HG03565 (cell line): ENCODE results near the gene TSSC4.

Source experiments
- ATAC-seq: cut with Tn5 transposase; IDR thresholded peaks from one replicate; pipeline ENCODE4 v1.9.1; 2021; ENCODE audit warnings: mild to moderate bottlenecking, moderate library complexity; ENCODE audit not compliant: unreplicated experiment

Gene TSSC4

GRCh38 chr11:2385156-2386151 lies 15.1 kb upstream of the TSSC4 start:
- ATAC-seq = no peak

DNA sequence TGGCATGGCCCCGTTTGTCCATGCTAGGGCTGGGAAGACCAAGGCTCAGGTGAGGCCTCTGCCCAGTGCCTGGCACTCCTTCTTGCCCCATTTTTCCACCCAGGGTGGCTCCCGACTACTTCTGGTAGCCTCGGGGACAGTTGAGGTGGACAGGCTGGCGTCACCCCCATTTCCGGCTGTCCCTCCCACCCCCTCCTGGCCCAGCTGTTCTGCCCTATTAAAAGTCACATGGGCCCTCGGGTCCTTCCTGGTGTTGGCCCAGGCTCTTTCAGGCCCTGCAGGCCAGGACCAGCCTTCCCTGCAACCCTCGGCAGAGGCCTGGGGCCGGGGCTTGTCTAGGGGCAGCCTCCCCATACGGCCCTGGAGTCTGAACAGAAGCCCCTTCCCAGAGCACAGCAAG lies 14.0 kb upstream of the TSSC4 start:
- ATAC-seq = no peak

DNA sequence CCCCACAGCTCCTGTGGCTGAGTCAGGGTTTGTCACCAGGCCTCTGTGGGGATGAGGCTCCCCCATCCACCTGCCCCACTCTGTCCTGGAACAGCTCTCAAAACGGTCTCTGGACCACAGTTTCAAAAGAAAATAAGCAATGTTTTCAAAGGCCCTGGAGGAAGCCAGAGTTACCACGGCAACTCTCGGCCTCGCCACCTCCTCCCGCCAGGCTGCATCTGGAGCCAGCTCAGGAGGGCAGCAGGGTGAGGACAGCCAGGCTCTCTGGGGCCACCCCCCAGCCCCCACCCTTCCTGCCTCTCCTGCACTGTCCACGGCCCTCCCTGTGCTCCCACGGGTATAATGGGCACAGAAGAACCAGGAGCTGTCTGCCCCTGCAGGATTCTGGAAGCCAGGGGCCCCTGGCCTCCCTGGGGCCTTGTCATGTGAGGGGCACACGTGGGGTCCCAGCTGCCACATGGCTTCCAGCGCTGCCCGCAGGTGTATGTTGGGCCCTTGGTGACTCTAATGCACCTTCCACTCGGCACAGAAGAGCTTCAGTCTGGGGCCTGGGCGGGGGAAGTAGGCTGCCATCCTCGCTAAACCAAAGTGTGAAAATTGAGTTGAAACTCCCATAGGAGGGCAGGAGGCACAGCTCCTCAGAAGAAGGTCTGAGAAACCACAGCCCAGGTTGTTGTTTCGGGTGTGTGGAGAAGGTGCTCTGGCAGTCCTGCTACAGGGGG lies 13.1 kb upstream of the TSSC4 start:
- no peak for ATAC-seq

GRCh38 chr11:2388431-2389376 lies 11.8 kb upstream of the TSSC4 start:
- no peak for ATAC-seq

- ATAC-seq = no peak
Observed at GRCh38 chr11:2389377-2390026, 11.0 kb upstream of the TSSC4 start.

GRCh38 chr11:2390091-2390724 lies 10.3 kb upstream of the TSSC4 start:
- no peak for ATAC-seq

DNA sequence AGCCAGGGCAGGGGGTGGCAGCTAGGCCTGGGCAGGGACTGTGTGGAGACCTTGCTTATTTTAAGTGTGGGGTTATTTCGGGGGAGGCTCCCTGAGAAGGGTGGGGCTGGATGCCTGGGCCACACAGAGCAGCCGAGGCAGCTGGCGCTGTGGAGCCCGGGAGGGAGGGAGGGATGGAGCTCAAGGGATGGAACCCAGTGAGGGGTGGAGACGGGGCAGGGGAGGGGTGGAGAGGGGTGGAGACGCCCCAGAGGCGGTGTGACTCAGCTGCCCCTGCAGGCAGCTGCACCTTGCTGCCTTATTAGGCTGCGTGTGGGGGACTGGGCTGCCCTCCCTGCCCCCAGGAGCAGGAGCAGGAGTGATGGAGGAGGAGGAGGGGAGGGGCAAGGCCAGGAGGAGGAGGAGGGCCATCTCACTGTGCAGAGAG lies 9.8 kb upstream of the TSSC4 start:
- ATAC-seq = no peak

DNA sequence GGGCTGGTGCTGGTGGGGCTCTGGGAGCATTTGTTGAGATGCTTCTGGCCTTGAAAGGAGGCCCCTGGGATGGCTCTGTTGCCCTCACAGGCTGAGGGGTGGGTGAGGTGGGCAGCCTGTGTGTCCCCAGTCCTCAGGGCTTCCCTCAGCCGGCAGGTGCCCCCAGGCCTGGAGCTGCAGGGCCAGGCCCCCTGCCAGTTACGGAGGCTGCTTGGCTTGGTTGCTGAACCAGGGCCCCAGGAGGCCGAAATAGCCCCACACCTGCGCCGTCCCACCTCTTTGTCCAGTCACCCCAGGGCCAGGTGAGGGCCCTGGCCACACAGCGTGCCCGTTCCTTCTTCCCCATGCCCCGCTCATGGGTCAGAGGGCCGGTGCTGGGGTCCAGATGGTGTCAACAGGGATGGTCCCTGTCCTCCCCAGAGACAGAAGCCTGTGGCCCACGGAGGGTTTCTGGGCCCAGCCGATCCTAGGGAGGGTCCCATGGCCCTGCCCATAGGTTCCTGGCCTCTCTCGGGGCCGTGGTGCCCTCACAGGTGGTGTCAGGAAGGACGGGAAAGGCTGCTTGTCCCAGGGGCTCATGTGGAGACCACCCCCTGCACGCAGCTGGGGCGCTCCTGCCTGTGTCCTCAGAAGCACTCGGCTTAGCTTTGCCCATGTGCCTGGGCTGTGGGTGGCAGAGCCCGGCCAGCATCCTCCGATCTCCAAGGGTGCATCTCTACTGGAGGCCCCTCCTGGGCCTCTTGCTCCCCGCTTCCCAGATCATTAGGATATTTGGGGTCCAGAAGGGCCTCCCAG lies 9.2 kb upstream of the TSSC4 start:
- ATAC-seq = no peak

DNA sequence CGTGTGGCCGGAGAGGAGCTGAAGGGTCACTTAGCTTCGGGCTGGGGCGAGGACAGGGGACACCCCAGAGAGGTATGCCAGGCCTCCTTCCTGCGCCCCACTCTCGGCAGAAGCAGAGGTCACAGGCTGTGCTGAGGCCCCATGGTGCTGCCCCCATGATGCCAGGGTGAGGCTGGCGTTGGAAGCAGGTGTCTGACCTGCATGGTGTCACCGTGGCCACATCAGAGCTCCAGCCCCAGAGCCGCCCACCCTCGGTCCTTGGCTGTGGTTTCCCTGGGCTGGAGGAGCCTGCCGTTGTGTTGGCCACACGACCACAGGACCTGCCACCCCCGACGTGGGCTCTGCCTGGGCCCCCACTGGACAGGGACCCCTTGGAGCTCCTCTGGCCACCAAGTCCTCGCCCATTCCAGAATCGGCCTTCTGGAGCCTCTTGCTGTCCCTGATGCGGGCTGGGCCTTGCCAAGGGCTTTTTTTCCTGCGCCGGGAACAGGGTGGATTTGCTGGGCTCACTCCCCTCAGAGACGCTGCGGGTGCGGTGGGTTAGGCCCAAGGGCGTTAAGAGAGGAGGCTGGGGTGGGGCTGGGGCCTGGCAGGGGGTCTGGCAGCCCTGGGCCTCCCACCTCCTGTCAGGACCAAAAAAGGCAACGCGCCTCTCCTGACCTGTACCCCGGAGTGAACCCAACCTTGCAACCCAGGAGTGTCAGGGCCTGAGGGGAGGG lies 8.2 kb upstream of the TSSC4 start:
- ATAC-seq = no peak

GRCh38 chr11:2393111-2393868 lies 7.3 kb upstream of the TSSC4 start:
- ATAC-seq = no peak

- no peak for ATAC-seq
Observed at GRCh38 chr11:2393941-2394817, 6.4 kb upstream of the TSSC4 start.

GRCh38 chr11:2394818-2395105 lies 5.8 kb upstream of the TSSC4 start:
- ATAC-seq = no peak

GRCh38 chr11:2395211-2395730 lies 5.3 kb upstream of the TSSC4 start:
- no peak for ATAC-seq

DNA sequence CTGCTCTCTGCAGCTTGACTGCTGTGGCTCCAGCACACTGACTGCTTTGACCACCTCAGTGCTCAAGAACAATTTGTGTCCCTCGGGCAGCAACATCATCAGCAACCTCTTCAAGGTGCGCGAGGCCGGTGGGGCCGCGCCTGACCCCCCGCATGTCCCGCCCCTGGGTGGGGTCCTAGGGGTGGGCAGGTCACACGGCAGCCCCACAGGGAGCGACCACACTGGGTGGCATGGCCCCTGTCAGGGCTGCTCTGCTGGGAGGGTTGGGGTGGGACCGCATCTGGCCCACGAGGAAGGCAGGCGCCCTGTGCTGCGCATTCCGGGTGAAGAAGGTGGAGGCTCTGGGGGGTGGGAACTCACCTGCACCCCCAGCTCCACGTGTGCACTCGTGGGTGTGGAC lies 4.7 kb upstream of the TSSC4 start:
- no peak for ATAC-seq

DNA sequence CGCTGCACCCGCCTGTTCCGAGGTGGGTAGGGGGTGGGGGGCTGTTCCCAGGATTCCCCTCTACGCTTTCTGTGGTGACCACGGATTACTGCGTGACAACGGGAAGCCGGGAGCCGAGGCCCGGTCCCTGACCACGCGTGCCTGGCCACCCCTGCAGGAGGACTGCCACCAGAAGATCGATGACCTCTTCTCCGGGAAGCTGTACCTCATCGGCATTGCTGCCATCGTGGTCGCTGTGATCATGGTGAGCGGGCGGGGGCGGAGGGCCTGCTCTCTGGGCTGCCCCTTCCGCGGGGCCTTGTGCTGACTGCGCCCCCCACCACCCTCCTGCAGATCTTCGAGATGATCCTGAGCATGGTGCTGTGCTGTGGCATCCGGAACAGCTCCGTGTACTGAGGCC lies 4.1 kb upstream of the TSSC4 start:
- ATAC-seq = no peak

- no peak for ATAC-seq
Observed at GRCh38 chr11:2397005-2397404, 3.5 kb upstream of the TSSC4 start.
